Measurements from ENCODE around the gene SRF.

The SRF gene

DNA sequence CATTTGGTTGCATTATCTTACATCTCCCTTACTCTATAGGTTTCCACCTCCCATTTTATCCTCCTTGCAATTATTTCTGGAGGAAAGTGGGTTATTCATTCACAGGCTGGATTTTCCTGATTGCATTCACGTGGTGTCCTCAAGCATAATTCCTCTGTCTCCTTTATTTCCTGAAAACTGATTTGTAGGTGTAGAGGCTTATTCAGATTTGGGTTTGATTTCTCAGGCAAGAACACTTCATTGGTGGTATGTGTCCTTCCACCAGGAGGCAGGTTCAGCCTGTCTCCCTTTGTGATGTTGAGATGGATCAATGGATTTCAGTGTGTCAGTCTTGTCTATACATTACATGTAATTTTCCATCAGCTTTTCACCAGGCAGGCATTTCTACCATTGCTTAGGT, 40.9 kb downstream of the SRF start:
- TF ChIP-seq, protein P1, sequence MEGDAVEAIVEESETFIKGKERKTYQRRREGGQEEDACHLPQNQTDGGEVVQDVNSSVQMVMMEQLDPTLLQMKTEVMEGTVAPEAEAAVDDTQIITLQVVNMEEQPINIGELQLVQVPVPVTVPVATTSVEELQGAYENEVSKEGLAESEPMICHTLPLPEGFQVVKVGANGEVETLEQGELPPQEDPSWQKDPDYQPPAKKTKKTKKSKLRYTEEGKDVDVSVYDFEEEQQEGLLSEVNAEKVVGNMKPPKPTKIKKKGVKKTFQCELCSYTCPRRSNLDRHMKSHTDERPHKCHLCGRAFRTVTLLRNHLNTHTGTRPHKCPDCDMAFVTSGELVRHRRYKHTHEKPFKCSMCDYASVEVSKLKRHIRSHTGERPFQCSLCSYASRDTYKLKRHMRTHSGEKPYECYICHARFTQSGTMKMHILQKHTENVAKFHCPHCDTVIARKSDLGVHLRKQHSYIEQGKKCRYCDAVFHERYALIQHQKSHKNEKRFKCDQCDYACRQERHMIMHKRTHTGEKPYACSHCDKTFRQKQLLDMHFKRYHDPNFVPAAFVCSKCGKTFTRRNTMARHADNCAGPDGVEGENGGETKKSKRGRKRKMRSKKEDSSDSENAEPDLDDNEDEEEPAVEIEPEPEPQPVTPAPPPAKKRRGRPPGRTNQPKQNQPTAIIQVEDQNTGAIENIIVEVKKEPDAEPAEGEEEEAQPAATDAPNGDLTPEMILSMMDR (IDR thresholded peaks at IDR 0.05; ENCODE audit: low read depth, low read length), result no peak
- no peak overlapping the region for H3K4me3 ChIP-seq (replicated peaks in 1 of 2; ENCODE audit: low read depth in 2 of 2, low read length in 2 of 2)
- DNase-seq (ENCODE audit: low read depth in 2 of 2), result no peak

DNA sequence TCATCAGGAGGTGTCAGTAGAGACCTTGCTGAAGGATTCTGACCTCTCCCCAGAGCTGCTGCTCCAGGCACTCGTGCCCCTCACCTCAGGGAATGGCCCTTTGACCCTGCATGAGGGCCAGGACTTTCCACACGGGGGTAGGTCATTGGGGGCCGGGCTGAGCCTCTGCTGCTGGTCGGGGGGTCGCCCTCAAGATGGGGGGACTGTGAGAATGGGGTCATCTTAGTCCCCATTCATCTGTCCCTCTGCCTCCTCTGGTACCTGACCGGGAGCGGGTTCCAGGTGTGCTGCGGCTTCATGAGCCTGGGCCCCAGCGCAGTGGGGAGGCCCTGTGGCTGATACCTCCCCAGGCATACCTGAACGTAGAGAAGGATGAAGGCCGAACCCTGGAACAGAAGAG, 42.4 kb downstream of the SRF start:
- DNase-seq (ENCODE audit: low read depth in 2 of 2), result no peak
- TF ChIP-seq, protein P1 (IDR thresholded peaks at IDR 0.05; ENCODE audit: low read depth, low read length), result no peak
- no peak overlapping the region for H3K4me3 ChIP-seq (replicated peaks in 1 of 2; ENCODE audit: low read depth in 2 of 2, low read length in 2 of 2)

DNA sequence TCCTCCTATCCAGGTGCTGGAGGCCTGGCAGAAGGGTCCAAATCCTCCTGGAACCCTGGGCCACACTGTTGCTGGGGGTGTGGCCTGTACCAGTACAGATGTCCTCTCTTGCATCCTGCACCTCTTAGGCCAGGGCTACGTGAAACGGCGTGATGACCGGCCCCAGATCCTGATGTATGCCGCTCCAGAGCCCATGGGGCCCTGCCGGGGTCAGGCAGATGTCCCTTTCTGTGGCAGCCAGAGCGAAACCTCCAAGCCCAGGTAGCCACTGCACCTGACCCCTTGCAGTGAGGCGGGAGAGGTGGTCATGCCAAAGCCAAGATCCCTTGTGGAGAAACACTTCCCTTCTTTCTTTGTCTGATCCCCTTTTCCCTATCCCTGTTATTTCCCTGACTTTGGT, 44.0 kb downstream of the SRF start:
- TF ChIP-seq, protein P1 (IDR thresholded peaks at IDR 0.05; ENCODE audit: low read depth, low read length), result no peak
- no peak for DNase-seq (ENCODE audit: low read depth in 2 of 2)
- no peak overlapping the region for H3K4me3 ChIP-seq (replicated peaks in 1 of 2; ENCODE audit: low read depth in 2 of 2, low read length in 2 of 2)

DNA sequence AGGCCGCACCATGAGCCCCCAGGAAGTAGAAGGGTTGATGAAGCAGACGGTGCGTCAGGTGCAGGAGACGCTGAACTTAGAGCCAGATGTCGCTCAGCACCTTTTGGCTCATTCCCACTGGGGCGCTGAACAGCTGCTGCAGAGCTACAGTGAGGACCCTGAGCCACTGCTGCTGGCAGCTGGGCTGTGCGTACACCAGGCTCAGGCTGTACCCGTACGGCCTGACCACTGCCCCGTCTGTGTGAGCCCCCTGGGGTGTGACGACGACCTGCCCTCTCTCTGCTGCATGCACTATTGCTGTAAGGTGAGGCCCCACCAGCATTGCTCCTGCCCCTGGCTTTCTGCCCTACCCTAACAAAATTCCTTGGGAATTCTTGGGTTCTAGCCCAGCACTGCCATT, 45.1 kb downstream of the SRF start:
- TF ChIP-seq, protein P1 (IDR thresholded peaks at IDR 0.05; ENCODE audit: low read depth, low read length), result no peak
- no peak for DNase-seq (ENCODE audit: low read depth in 2 of 2)

DNA sequence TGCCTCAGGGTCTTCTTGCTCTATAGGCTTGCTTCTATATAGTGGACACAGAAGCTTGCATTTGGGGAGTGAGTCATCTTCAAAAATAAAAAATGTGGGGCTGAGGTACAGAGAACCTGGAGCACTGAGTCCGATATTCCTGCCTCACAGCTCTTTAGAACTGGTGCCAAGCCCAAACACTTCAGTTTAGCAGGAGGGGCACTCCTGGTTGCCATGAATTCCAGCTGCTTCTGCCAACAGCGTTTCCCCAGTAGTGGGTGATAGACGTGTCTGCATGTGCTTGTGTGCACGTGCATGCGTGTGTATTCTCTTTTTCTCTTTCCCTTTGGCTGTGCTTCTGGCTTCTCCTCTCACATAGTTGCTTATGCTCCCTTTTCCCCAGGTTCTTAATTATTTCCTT, 46.3 kb downstream of the SRF start:
- no peak for DNase-seq (ENCODE audit: low read depth in 2 of 2)
- TF ChIP-seq, protein P1 (IDR thresholded peaks at IDR 0.05; ENCODE audit: low read depth, low read length), result no peak
- no peak overlapping the region for H3K4me3 ChIP-seq (replicated peaks in 1 of 2; ENCODE audit: low read depth in 2 of 2, low read length in 2 of 2)

More for the DNA sequence above, 45.1 kb downstream of the SRF start:
- H3K4me3 ChIP-seq (replicated peaks in 1 of 2; ENCODE audit: low read depth in 2 of 2, low read length in 2 of 2), result no peak overlapping the region

DNA sequence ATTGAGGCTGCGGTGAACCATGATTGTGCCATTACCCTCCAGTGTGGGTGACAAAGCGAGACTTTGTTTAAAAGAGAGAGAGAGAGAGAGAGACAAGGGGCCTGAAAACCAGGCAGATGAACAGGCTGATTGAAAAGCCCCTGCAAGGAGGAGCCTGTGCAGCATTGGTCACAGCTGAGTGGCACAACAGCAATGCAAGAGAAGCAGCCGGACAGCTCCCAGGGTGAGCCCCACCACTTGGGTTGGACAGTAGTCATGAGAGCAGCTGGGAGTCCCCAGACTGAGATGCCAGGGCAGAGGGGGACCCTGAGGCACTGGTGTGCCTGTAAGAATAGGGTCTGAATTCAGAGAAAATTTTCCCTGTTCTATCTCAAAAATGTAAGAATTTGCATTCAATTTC, 48.0 kb downstream of the SRF start:
- TF ChIP-seq, protein P1 (IDR thresholded peaks at IDR 0.05; ENCODE audit: low read depth, low read length), result no peak
- H3K4me3 ChIP-seq (replicated peaks in 1 of 2; ENCODE audit: low read depth in 2 of 2, low read length in 2 of 2), result no peak overlapping the region
- no peak for DNase-seq (ENCODE audit: low read depth in 2 of 2)

DNA sequence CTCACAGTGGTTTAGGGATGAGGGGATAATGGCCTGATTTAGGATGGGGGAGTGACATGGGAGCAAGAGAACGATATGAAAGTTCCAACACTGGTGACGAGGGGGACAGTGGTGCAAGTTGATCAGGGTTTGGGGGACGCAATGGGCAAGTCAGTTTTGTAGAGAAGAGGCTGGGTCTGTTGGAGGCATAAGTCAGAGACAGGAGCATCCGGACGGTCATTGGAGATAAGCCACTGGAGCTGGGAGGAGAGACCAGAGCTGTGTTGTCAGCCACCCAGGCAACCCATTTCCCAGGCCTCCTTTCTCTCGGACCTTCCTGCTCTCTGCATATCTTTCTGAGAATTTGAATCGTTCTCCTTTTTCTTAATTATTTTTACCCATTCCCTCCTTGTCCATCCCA, 48.7 kb downstream of the SRF start:
- TF ChIP-seq, protein P1 (IDR thresholded peaks at IDR 0.05; ENCODE audit: low read depth, low read length), result no peak
- DNase-seq (ENCODE audit: low read depth in 2 of 2), result no peak
- no peak overlapping the region for H3K4me3 ChIP-seq (replicated peaks in 1 of 2; ENCODE audit: low read depth in 2 of 2, low read length in 2 of 2)
